HepG2 (cell line): ENCODE results near the gene PDHA2.

Experiments
- ESRRA ChIP-seq: sonication (generic); formaldehyde crosslinking; IDR thresholded peaks from 2 replicates; pipeline ENCODE4 v1.5.1; 2020; ENCODE audit warnings: mild to moderate bottlenecking, low read depth, missing genetic modification reagents
- POLR2G ChIP-seq: fragments of 200-400 bp; formaldehyde crosslinking; IDR thresholded peaks from 2 replicates; pipeline ENCODE4 v1.6.1; 2018; ENCODE audit warnings: mild to moderate bottlenecking, low read depth, low read length, moderate library complexity
- TAF1 ChIP-seq: sonication (generic); formaldehyde crosslinking; IDR thresholded peaks from 2 replicates; pipeline ENCODE4 v1.4.0; 2020; ENCODE audit warnings: missing genetic modification reagents
- TF ChIP-seq, protein P1 (sequence below): sonication (generic); formaldehyde crosslinking; IDR thresholded peaks from 2 replicates; pipeline ENCODE4 v1.4.0; 2020; ENCODE audit warnings: missing genetic modification reagents

DNA sequence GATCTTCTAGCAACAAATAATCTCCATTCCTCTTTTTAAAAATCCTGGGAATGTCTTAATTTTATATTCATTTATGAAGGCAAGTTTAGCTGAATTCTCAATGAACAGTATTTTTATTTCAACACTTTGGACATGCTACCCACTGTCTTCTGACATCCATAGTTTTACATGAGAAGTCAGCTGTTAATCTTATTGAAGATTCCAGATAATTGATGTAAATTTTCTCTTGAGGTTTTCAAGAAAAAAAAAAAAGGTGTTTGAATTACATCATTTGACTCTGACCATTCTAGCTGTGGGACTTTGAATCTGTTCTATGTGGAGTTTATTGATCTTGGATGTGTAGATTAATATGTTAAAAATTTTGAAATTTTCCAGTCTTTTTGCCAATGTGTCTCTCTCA is 28.0 kb downstream of the PDHA2 start:
- TF ChIP-seq TAF1 (CRISPR knock-in tag) (no peak), POLR2G (no peak), ESRRA (CRISPR knock-in tag) (no peak)
- TF ChIP-seq, protein P1, sequence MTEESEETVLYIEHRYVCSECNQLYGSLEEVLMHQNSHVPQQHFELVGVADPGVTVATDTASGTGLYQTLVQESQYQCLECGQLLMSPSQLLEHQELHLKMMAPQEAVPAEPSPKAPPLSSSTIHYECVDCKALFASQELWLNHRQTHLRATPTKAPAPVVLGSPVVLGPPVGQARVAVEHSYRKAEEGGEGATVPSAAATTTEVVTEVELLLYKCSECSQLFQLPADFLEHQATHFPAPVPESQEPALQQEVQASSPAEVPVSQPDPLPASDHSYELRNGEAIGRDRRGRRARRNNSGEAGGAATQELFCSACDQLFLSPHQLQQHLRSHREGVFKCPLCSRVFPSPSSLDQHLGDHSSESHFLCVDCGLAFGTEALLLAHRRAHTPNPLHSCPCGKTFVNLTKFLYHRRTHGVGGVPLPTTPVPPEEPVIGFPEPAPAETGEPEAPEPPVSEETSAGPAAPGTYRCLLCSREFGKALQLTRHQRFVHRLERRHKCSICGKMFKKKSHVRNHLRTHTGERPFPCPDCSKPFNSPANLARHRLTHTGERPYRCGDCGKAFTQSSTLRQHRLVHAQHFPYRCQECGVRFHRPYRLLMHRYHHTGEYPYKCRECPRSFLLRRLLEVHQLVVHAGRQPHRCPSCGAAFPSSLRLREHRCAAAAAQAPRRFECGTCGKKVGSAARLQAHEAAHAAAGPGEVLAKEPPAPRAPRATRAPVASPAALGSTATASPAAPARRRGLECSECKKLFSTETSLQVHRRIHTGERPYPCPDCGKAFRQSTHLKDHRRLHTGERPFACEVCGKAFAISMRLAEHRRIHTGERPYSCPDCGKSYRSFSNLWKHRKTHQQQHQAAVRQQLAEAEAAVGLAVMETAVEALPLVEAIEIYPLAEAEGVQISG (CRISPR knock-in tag), result no peak
